ENCODE data around the gene CRYZL1.
"Not testable (repeated sequence)": the region's sequence is repeated elsewhere in the genome, so short reads cannot be mapped to it uniquely, and the experiment has no call there.

CRYZL1 gene

DNA sequence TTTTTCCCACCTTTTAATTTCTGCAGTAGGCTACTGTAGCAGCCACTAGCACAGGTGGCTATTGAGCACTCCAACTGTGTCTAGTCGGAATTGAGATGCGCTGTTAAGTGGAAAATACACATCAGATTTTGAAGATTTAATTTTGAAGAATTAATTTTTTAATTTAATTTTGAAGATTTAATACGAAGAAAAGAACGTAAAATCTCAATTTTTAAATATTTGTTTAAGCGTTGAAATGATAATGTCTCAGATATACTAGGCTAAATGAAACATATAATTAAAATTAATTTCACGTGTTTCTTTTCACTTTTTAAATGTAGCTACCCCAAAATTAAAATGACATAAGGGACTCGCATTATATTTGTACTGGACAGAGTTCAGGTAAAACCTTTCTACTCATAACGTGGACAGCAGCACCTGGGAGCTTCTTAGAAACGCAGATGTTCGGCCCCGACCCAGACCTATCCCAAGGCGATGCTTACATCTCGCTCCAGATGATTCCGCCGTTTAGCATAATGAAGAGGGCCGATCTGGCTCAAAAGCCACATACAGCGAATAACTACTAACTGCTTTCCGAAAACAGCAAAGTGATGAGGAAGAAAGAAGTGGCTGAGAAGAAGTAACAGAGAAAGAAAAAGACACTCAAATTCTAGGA is 717 bp downstream of the CRYZL1 start:
- H2AFZ ChIP-seq (ENCODE audit: low read depth, low read length) = peak overlapping the region; percentile 62
- H3K4me3 ChIP-seq (ENCODE audit: low read length) = peak overlapping the region; percentile 92
- peaks cover 9% of the 10 kb centered on the region for H3K4me1 ChIP-seq (ENCODE audit: low read length)
- peak overlapping the region; percentile 80 for H3K9ac ChIP-seq (ENCODE audit: low read length)
- H3K4me2 ChIP-seq (ENCODE audit: low read length) = peak overlapping the region; percentile 88
- peak overlapping the region; percentile 13; the same call in 1 of the 2 replicates for H3K27ac ChIP-seq (ENCODE audit: low read length)
- peaks cover 3% of the 10 kb centered on the region; the same call in 1 of the 2 replicates for H3K27me3 ChIP-seq (ENCODE audit: low read depth, low read length)
- TF ChIP-seq, protein P1, sequence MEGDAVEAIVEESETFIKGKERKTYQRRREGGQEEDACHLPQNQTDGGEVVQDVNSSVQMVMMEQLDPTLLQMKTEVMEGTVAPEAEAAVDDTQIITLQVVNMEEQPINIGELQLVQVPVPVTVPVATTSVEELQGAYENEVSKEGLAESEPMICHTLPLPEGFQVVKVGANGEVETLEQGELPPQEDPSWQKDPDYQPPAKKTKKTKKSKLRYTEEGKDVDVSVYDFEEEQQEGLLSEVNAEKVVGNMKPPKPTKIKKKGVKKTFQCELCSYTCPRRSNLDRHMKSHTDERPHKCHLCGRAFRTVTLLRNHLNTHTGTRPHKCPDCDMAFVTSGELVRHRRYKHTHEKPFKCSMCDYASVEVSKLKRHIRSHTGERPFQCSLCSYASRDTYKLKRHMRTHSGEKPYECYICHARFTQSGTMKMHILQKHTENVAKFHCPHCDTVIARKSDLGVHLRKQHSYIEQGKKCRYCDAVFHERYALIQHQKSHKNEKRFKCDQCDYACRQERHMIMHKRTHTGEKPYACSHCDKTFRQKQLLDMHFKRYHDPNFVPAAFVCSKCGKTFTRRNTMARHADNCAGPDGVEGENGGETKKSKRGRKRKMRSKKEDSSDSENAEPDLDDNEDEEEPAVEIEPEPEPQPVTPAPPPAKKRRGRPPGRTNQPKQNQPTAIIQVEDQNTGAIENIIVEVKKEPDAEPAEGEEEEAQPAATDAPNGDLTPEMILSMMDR (IDR thresholded peaks at IDR 0.05; ENCODE audit: low read depth, low read length) = no peak
- no peak for TF ChIP-seq EZH2phosphoT487 (IDR thresholded peaks at IDR 0.05; ENCODE audit: low read depth)
- H3K79me2 ChIP-seq (ENCODE audit: low read length) = peaks cover 17% of the 10 kb centered on the region
- no peaks in the 10 kb centered on the region for H3K36me3 ChIP-seq (replicated peaks; ENCODE audit: low read depth, low read length)
- H4K20me1 ChIP-seq (ENCODE audit: insufficient read depth, low read length) = no peaks in the 10 kb centered on the region
- no peaks in the 10 kb centered on the region for H3K9me3 ChIP-seq (ENCODE audit: insufficient read depth, low read length)

DNA sequence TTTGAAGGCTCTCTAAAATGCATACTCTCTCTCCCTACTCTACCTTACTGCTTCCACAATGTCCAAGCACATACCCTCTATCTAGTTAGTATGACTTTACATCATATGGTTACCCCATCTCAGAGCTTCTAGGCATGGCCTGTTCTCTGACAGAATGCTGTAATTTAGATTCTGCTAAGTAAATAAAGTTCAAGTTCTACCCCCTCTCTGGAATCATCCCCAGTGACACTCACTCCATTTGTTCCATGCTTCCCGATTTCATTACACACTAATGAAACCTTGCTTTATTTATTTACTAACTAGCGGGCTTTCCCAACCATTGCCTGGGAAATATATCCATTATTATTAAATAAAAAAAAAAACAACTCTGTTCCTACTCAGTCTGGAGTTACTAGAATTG is 7.3 kb downstream of the CRYZL1 start:
- Histone ChIP-seq H3K27me3 (ENCODE audit: low read depth, low read length) (no peaks in the 10 kb centered on the region), H3K4me3 (ENCODE audit: low read length) (no peak overlapping the region), H3K27ac (ENCODE audit: low read length) (no peak overlapping the region), H3K36me3 (replicated peaks; ENCODE audit: low read depth, low read length) (no peaks in the 10 kb centered on the region), H3K79me2 (ENCODE audit: low read length) (no peaks in the 10 kb centered on the region), H3K4me2 (ENCODE audit: low read length) (no peak overlapping the region), H3K9me3 (ENCODE audit: insufficient read depth, low read length) (no peaks in the 10 kb centered on the region), H4K20me1 (ENCODE audit: insufficient read depth, low read length) (no peaks in the 10 kb centered on the region), H3K4me1 (ENCODE audit: low read length) (no peaks in the 10 kb centered on the region), H2AFZ (ENCODE audit: low read depth, low read length) (no peak overlapping the region), H3K9ac (ENCODE audit: low read length) (no peak overlapping the region)
- TF ChIP-seq EZH2phosphoT487 (IDR thresholded peaks at IDR 0.05; ENCODE audit: low read depth) = no peak
- TF ChIP-seq, protein P1 (IDR thresholded peaks at IDR 0.05; ENCODE audit: low read depth, low read length) = no peak

DNA sequence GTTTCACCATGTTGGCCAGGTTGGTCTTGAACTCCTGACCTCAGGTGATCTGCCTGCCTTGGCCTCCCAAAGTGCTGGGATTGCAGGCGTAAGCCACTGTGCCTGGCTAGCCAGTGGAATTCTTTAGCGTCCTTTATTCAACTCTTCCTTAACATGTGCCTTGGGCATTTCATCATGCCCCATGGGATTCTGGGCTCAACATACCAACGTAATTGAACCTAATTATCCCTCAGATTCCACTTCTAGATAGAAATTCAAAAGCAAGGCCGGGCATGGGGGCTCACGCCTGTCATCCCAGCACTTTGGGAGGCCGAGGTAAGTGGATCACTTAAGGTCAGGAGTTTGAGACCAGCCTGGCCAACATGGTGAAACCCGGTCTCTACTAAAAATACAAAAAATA is 15.4 kb downstream of the CRYZL1 start:
- not testable (repeated sequence) for H3K27me3 ChIP-seq (ENCODE audit: low read depth, low read length); H3K79me2 ChIP-seq (ENCODE audit: low read length); H3K4me2 ChIP-seq (ENCODE audit: low read length); H3K27ac ChIP-seq (ENCODE audit: low read length); H3K36me3 ChIP-seq (replicated peaks; ENCODE audit: low read depth, low read length); H3K9me3 ChIP-seq (ENCODE audit: insufficient read depth, low read length); H4K20me1 ChIP-seq (ENCODE audit: insufficient read depth, low read length); H3K4me1 ChIP-seq (ENCODE audit: low read length); H2AFZ ChIP-seq (ENCODE audit: low read depth, low read length); H3K4me3 ChIP-seq (ENCODE audit: low read length); H3K9ac ChIP-seq (ENCODE audit: low read length)

DNA sequence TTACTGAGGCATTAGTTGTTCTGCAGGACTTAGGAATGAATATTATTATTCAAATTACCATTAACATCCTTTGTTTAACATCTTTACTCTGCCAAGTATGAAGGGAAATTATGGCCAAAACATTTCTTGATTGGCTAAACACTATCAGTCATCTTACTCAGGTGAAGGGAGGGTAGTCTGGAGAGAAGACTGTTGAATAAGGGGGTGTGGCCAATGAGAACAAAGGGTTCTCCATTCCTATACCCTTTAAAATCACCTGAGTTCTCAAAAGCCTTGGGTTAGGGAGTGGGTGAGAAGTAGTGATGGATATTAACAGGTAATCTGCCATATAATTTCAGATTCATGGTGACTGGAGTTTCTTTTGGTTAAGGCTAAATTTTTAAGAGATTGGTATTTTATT is 19.3 kb downstream of the CRYZL1 start:
- H4K20me1 ChIP-seq (ENCODE audit: insufficient read depth, low read length) = no peaks in the 10 kb centered on the region

More for the DNA sequence above, 19.3 kb downstream of the CRYZL1 start:
- peaks cover 2% of the 10 kb centered on the region for H3K36me3 ChIP-seq (replicated peaks; ENCODE audit: low read depth, low read length)
- H3K4me2 ChIP-seq (ENCODE audit: low read length) = no peak overlapping the region
- no peaks in the 10 kb centered on the region for H3K9me3 ChIP-seq (ENCODE audit: insufficient read depth, low read length)
- no peak for TF ChIP-seq EZH2phosphoT487 (IDR thresholded peaks at IDR 0.05; ENCODE audit: low read depth)
- TF ChIP-seq, protein P1 (IDR thresholded peaks at IDR 0.05; ENCODE audit: low read depth, low read length) = no peak
- H3K27ac ChIP-seq (ENCODE audit: low read length) = no peak overlapping the region
- no peaks in the 10 kb centered on the region for H3K27me3 ChIP-seq (ENCODE audit: low read depth, low read length)
- no peak overlapping the region for H3K4me3 ChIP-seq (ENCODE audit: low read length)
- no peak overlapping the region for H3K9ac ChIP-seq (ENCODE audit: low read length)
- no peaks in the 10 kb centered on the region for H3K79me2 ChIP-seq (ENCODE audit: low read length)
- no peaks in the 10 kb centered on the region for H3K4me1 ChIP-seq (ENCODE audit: low read length)
- H2AFZ ChIP-seq (ENCODE audit: low read depth, low read length) = no peak overlapping the region

Measured in OCI-LY3 (cell line).